H9 (cell line): ENCODE data around the gene TFB1M. TPM values are rescaled to one million over a fixed set of nuclear protein-coding genes. Genes with fewer than 3 reads are reported as not detected.

Source experiments
- DNase-seq: peaks from one replicate; pipeline ENCODE4 v3.0.0-alpha.2; 2017
- H2AFZ ChIP-seq: one replicate; pipeline ENCODE4 v1.6.1; 2013; ENCODE audit warnings: mild to moderate bottlenecking, low read length, control low read depth, moderate library complexity
- H2AK5ac ChIP-seq: 2 replicates; pipeline ENCODE4 v1.6.1; 2013; ENCODE audit warnings: low read length, control low read depth, mixed read lengths; ENCODE audit not compliant: insufficient read length
- H2BK120ac ChIP-seq: one replicate; pipeline ENCODE4 v1.6.1; 2013; ENCODE audit warnings: low read depth, mild to moderate bottlenecking, low read length, control low read depth, inconsistent platforms; ENCODE audit not compliant: poor library complexity, severe bottlenecking
- H2BK12ac ChIP-seq: 2 replicates; pipeline ENCODE4 v1.6.1; 2013; ENCODE audit warnings: low read length, control low read depth, mixed read lengths, low read depth; ENCODE audit not compliant: insufficient read length
- H2BK15ac ChIP-seq: 2 replicates; pipeline ENCODE4 v1.6.1; 2013; ENCODE audit warnings: low read depth, low read length, control low read depth
- H2BK20ac ChIP-seq: one replicate; pipeline ENCODE4 v1.6.1; 2013; ENCODE audit warnings: low read depth, mild to moderate bottlenecking, low read length, control low read depth, inconsistent platforms; ENCODE audit not compliant: poor library complexity, severe bottlenecking
- H2BK5ac ChIP-seq: 2 replicates; pipeline ENCODE4 v1.6.1; 2013; ENCODE audit warnings: low read length, control low read depth, mixed read lengths; ENCODE audit not compliant: insufficient read length
- H3K14ac ChIP-seq: 2 replicates; pipeline ENCODE4 v1.6.1; 2013; ENCODE audit warnings: low read length, control low read depth; ENCODE audit not compliant: insufficient read depth
- H3K18ac ChIP-seq: 2 replicates; pipeline ENCODE4 v1.6.1; 2013; ENCODE audit warnings: low read depth, mild to moderate bottlenecking, mixed read lengths, low read length, control low read depth; ENCODE audit not compliant: insufficient read length
- H3K23ac ChIP-seq: 2 replicates; pipeline ENCODE4 v1.6.1; 2013; ENCODE audit warnings: low read length, control low read depth, mixed read lengths, low read depth; ENCODE audit not compliant: insufficient read length
- H3K23me2 ChIP-seq: 2 replicates; pipeline ENCODE4 v1.6.1; 2013; ENCODE audit warnings: low read depth, mild to moderate bottlenecking, mixed read lengths, low read length, control low read depth; ENCODE audit not compliant: insufficient read length, poor library complexity, severe bottlenecking
- H3K27ac ChIP-seq: 2 replicates; pipeline ENCODE4 v1.5.1; 2013; ENCODE audit warnings: low read length, control low read depth, mixed read lengths, low read depth; ENCODE audit not compliant: insufficient read length
- H3K27me3 ChIP-seq: 2 replicates; pipeline ENCODE4 v1.6.1; 2013; ENCODE audit warnings: low read length, control low read depth, inconsistent platforms; ENCODE audit not compliant: insufficient read depth
- H3K4ac ChIP-seq: 2 replicates; pipeline ENCODE4 v1.6.1; 2013; ENCODE audit warnings: low read depth, mild to moderate bottlenecking, control low read depth, inconsistent platforms, low read length, moderate library complexity
- H3K4me1 ChIP-seq: 2 replicates; pipeline ENCODE4 v1.6.1; 2013; ENCODE audit warnings: low read length, control low read depth, inconsistent platforms; ENCODE audit not compliant: insufficient read depth
- H3K4me2 ChIP-seq: 2 replicates; pipeline ENCODE4 v1.6.1; 2013; ENCODE audit warnings: low read length, control low read depth, mixed read lengths; ENCODE audit not compliant: insufficient read length, insufficient read depth
- H3K56ac ChIP-seq: 2 replicates; pipeline ENCODE4 v1.6.1; 2013; ENCODE audit warnings: low read depth, mild to moderate bottlenecking, mixed read lengths, low read length, control low read depth; ENCODE audit not compliant: insufficient read length
- H3K79me1 ChIP-seq: 2 replicates; pipeline ENCODE4 v1.6.1; 2013; ENCODE audit warnings: low read depth, mild to moderate bottlenecking, moderate library complexity, low read length, control low read depth, inconsistent platforms; ENCODE audit not compliant: insufficient read depth, poor library complexity, severe bottlenecking
- H3K79me2 ChIP-seq: 2 replicates; pipeline ENCODE4 v1.6.1; 2013; ENCODE audit warnings: low read length, control low read depth, inconsistent platforms; ENCODE audit not compliant: insufficient read depth
- H3K9ac ChIP-seq: 2 replicates; pipeline ENCODE4 v1.6.1; 2013; ENCODE audit warnings: low read length, control low read depth, mixed read lengths; ENCODE audit not compliant: insufficient read length; ENCODE audit errors: extremely low read depth
- H3K9me3 ChIP-seq: one replicate; pipeline ENCODE4 v1.6.1; 2013; ENCODE audit warnings: low read depth, low read length, inconsistent platforms; ENCODE audit not compliant: control insufficient read depth
- H3T11ph ChIP-seq: one replicate; pipeline ENCODE4 v1.6.1; 2013; ENCODE audit warnings: mild to moderate bottlenecking, low read length, control low read depth, inconsistent platforms
- H4K20me1 ChIP-seq: one replicate; pipeline ENCODE4 v1.6.1; 2013; ENCODE audit not compliant: control insufficient read depth, insufficient read length, insufficient read depth
- H4K5ac ChIP-seq: 2 replicates; pipeline ENCODE4 v1.6.1; 2013; ENCODE audit warnings: low read depth, mild to moderate bottlenecking, mixed read lengths, low read length, control low read depth; ENCODE audit not compliant: insufficient read length
- H4K8ac ChIP-seq: replicated peaks from 2 replicates; pipeline ENCODE4 v1.6.1; 2013; ENCODE audit warnings: low read length, control low read depth, mixed read lengths, low read depth; ENCODE audit not compliant: insufficient read length
- H4K91ac ChIP-seq: 2 replicates; pipeline ENCODE4 v1.6.1; 2013; ENCODE audit warnings: low read depth, mild to moderate bottlenecking, moderate library complexity, mixed read lengths, low read length, control low read depth; ENCODE audit not compliant: insufficient read length
- H3K27ac Mint-ChIP-seq, 3 experiments: 2 replicates in 2 of 3; 3 replicates in 1 of 3; pipeline ENCODE4 v1.8.0; 2020 to 2021; ENCODE audit warnings: mixed read lengths in 3 of 3, mild to moderate bottlenecking in 1 of 3, moderate library complexity in 1 of 3
- H3K27me3 Mint-ChIP-seq: 2 replicates; pipeline ENCODE4 v1.8.0; 2021; ENCODE audit warnings: low read depth, mild to moderate bottlenecking, moderate library complexity, mixed read lengths
- H3K36me3 Mint-ChIP-seq, 3 experiments: 2 replicates in 2 of 3; 3 replicates in 1 of 3; pipeline ENCODE4 v1.8.0; 2020 to 2021; ENCODE audit warnings: low read depth in 3 of 3, mixed read lengths in 3 of 3; ENCODE audit not compliant: insufficient read depth in 1 of 3
- H3K4me1 Mint-ChIP-seq, 2 experiments: 2 replicates each; pipeline ENCODE4 v1.8.0; 2020; ENCODE audit warnings: mixed read lengths in 2 of 2
- H3K4me3 Mint-ChIP-seq, 2 experiments: 2 replicates in 1 of 2; 3 replicates in 1 of 2; pipeline ENCODE4 v1.8.0; 2020 to 2021; ENCODE audit warnings: mild to moderate bottlenecking in 2 of 2, mixed read lengths in 2 of 2, moderate library complexity in 1 of 2
- H3K9me3 Mint-ChIP-seq, 2 experiments: 2 replicates in 1 of 2; 3 replicates in 1 of 2; pipeline ENCODE4 v1.8.0; 2020; ENCODE audit warnings: mild to moderate bottlenecking in 2 of 2, mixed read lengths in 2 of 2, moderate library complexity in 1 of 2
- CTCF ChIP-seq: fragments of 200-600 bp; sonication (generic); conservative IDR thresholded peaks from 3 replicates; pipeline ENCODE4 v1.8.0; 2021; ENCODE audit warnings: antibody characterized with exemption, mild to moderate bottlenecking
- WGBS: extraction: QIAGEN DNeasy Blood & Tissue Kit; methylation state at CpG from one replicate; pipeline ENCODE4 v1.1.7; 2013; ENCODE audit warnings: missing lambda C conversion rate, low lambda C conversion rate, mixed read lengths; ENCODE audit not compliant: insufficient read length; ENCODE audit errors: extremely low coverage; 5-methylcytosine and 5-hydroxymethylcytosine counted together
- total RNA-seq: library from RNA; stranded (reverse); gene quantifications from 2 replicates; pipeline ENCODE4 v1.2.1, GENCODE V29; 2021

Gene TFB1M
- total RNA-seq, 1 experiment from 2014 or later, result 28.6 TPM

DNA sequence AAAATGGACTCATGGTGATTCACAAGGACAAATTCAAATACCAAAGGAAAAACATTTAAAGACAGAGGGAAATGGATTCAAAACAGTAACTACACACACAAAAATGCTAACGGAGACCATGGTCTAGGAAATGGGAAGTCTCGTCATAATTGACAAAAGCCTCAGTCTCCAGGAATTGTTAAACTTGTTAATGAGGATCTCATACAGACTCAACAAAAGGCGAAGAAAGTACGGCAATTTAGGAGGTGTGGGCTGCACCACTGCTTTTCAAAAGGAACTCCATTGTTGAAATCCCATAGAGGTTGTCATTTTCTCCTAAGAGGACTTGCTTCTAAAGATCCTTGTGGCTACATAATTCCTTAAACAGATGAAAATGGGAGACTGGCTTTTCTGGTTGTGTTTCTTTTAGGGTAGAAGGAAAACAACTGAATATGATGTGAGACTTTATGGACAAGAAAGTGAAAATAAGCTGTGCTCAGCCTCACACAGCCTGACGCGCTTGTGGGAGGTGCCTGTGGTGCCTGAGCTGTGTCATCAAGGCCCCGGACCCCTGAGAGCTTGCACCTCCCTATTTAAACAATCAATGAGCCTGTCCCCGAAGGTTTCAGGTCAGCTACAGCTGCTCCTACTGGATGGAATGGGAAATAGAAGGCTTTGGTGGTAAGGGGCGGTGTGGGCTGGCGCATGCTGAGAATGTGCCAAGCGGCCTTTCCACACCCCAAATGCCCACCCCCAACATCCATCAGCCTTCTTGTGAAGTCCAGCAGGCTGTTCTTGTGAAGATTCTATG is 53.0 kb downstream of the TFB1M start:
- no peak overlapping the region for H3K4me2 ChIP-seq

More for the DNA sequence above, 53.0 kb downstream of the TFB1M start:
- Mint-ChIP-seq H3K9me3 (no peaks in the 10 kb centered on the region), H3K27ac (peak overlapping the region in 2 of 3 experiments; percentile 78 to 90; a peak in 6 of 7 replicates), H3K4me3 (no peak overlapping the region), H3K27me3 (no peaks in the 10 kb centered on the region), H3K4me1 (peaks cover 25 to 32% of the 10 kb centered on the region in 2 experiments), H3K36me3 (peaks cover 24 to 50% (median 46%) of the 10 kb centered on the region in 3 experiments; a peak in 6 of 7 replicates)
- H2BK15ac ChIP-seq, result no peak overlapping the region
- H3K18ac ChIP-seq, result no peak overlapping the region
- 0 out of 2 replicates have a peak, but pooled peaks cover 2% of the 10 kb centered on the region for H3K79me2 ChIP-seq
- no peak overlapping the region for H3K27ac ChIP-seq
- H4K91ac ChIP-seq, result no peak overlapping the region
- H3K9ac ChIP-seq, result no peak overlapping the region
- H2AFZ ChIP-seq, result no peak overlapping the region
- TF ChIP-seq CTCF, result peak; percentile 61
- H3K27me3 ChIP-seq, result no peaks in the 10 kb centered on the region
- H4K8ac ChIP-seq, result no peak overlapping the region
- H2BK120ac ChIP-seq, result no peak overlapping the region
- no peak overlapping the region for H4K5ac ChIP-seq
- no peak overlapping the region for H2BK20ac ChIP-seq
- no peak overlapping the region for H3K4ac ChIP-seq
- no peaks in the 10 kb centered on the region for H3K9me3 ChIP-seq
- no peak overlapping the region for H2BK12ac ChIP-seq
- no peak overlapping the region for H3K23ac ChIP-seq
- H3K23me2 ChIP-seq, result no peaks in the 10 kb centered on the region
- no peak overlapping the region for H2BK5ac ChIP-seq
- WGBS, result no CpG with 5 or more reads among the region's 11 CpGs
- no peak overlapping the region for H2AK5ac ChIP-seq
- H3K14ac ChIP-seq, result no peak overlapping the region
- no peaks in the 10 kb centered on the region for H3K79me1 ChIP-seq
- H3T11ph ChIP-seq, result no peak overlapping the region
- H3K4me1 ChIP-seq, result no peaks in the 10 kb centered on the region; the same call in 1 of the 2 replicates
- no peaks in the 10 kb centered on the region for H4K20me1 ChIP-seq
- no peak overlapping the region for H3K56ac ChIP-seq
- DNase-seq, result peak; percentile 74
